Ishikawa (cell line): ENCODE results near the gene FMNL2.

ENCODE experiments used
- CEBPB ChIP-seq: IDR thresholded peaks from 2 replicates; pipeline ENCODE4 v1.6.1; 2012
- CREB1 ChIP-seq: IDR thresholded peaks from 2 replicates; pipeline ENCODE4 v1.6.1; 2012; ENCODE audit warnings: low read depth
- EGR1 ChIP-seq: IDR thresholded peaks from 2 replicates; pipeline ENCODE4 v1.6.1; 2012
- EP300 ChIP-seq: IDR thresholded peaks from 2 replicates; pipeline ENCODE4 v1.6.1; 2012; ENCODE audit warnings: borderline replicate concordance
- FOXM1 ChIP-seq: IDR thresholded peaks from 2 replicates; pipeline ENCODE4 v1.6.1; 2012; ENCODE audit warnings: low read depth, borderline replicate concordance
- NFIC ChIP-seq: IDR thresholded peaks from 2 replicates; pipeline ENCODE4 v1.6.1; 2012
- RAD21 ChIP-seq: IDR thresholded peaks from 2 replicates; pipeline ENCODE4 v1.6.1; 2012; ENCODE audit warnings: low read depth
- TAF1 ChIP-seq: IDR thresholded peaks from 2 replicates; pipeline ENCODE4 v1.6.1; 2012; ENCODE audit warnings: low read depth, mild to moderate bottlenecking
- TCF12 ChIP-seq: IDR thresholded peaks from 2 replicates; pipeline ENCODE4 v1.6.1; 2012; ENCODE audit warnings: low read depth
- TEAD4 ChIP-seq: IDR thresholded peaks from 2 replicates; pipeline ENCODE4 v1.6.1; 2012
- YY1 ChIP-seq: IDR thresholded peaks from 2 replicates; pipeline ENCODE4 v1.6.1; 2012; ENCODE audit warnings: low read depth
- ZBTB7A ChIP-seq: IDR thresholded peaks from 2 replicates; pipeline ENCODE4 v1.6.1; 2012; ENCODE audit warnings: low read depth
- TF ChIP-seq, protein P1 (sequence below): IDR thresholded peaks from 2 replicates; pipeline ENCODE4 v1.6.1; 2012
- TF ChIP-seq, protein P2 (sequence below): IDR thresholded peaks from 2 replicates; pipeline ENCODE4 v1.6.1; 2012; ENCODE audit warnings: low read depth, mild to moderate bottlenecking
- TF ChIP-seq, protein P3 (sequence below): IDR thresholded peaks from 2 replicates; pipeline ENCODE4 v1.6.1; 2012

Gene FMNL2

DNA sequence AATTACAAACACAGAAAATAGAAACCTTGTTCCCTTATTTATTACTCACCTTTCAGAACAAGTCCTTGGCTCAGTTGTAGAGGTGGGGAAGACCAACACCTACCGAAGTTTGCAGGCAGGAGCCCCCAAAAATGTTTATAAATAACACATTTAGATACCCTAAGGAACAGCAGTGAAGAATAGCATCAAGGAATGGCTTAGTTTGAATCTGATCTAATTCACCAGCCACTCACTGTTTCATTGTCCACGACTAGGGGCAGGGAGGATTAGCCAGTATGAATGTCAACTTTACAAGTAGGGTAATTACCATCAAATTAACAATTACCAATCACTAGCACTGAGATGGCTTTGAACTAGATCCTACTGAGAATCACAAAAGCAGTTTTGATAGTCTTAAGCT is 316.9 kb downstream of the FMNL2 start:
- TF ChIP-seq EP300 (no peak), FOXM1 (no peak), NFIC (no peak), TCF12 (no peak), TAF1 (no peak), TEAD4 (no peak), CREB1 (no peak)
- TF ChIP-seq, protein P1, sequence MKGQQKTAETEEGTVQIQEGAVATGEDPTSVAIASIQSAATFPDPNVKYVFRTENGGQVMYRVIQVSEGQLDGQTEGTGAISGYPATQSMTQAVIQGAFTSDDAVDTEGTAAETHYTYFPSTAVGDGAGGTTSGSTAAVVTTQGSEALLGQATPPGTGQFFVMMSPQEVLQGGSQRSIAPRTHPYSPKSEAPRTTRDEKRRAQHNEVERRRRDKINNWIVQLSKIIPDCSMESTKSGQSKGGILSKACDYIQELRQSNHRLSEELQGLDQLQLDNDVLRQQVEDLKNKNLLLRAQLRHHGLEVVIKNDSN: no peak
- TF ChIP-seq, protein P2, sequence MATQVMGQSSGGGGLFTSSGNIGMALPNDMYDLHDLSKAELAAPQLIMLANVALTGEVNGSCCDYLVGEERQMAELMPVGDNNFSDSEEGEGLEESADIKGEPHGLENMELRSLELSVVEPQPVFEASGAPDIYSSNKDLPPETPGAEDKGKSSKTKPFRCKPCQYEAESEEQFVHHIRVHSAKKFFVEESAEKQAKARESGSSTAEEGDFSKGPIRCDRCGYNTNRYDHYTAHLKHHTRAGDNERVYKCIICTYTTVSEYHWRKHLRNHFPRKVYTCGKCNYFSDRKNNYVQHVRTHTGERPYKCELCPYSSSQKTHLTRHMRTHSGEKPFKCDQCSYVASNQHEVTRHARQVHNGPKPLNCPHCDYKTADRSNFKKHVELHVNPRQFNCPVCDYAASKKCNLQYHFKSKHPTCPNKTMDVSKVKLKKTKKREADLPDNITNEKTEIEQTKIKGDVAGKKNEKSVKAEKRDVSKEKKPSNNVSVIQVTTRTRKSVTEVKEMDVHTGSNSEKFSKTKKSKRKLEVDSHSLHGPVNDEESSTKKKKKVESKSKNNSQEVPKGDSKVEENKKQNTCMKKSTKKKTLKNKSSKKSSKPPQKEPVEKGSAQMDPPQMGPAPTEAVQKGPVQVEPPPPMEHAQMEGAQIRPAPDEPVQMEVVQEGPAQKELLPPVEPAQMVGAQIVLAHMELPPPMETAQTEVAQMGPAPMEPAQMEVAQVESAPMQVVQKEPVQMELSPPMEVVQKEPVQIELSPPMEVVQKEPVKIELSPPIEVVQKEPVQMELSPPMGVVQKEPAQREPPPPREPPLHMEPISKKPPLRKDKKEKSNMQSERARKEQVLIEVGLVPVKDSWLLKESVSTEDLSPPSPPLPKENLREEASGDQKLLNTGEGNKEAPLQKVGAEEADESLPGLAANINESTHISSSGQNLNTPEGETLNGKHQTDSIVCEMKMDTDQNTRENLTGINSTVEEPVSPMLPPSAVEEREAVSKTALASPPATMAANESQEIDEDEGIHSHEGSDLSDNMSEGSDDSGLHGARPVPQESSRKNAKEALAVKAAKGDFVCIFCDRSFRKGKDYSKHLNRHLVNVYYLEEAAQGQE: no peak

DNA sequence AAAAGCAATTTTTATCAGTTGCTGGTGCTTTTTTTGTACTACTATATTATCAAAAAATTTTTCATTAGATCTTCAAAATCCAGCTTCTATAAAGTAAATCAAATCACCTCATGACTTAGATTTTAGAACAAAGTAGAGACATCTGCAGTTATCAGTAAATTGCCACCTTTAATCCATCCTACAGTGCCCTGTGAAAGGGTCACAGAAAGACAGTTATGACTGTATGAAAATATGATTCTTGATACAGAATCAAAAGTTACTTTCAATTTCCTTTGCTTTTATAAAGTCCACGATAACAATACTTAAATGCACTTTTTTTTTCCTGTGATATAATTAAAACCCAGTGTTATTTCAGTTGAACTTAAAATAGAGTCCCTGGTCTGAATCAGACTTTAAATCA is 320.9 kb downstream of the FMNL2 start:
- TF ChIP-seq EP300 (no peak), EGR1 (no peak), CEBPB (no peak), TCF12 (no peak), TAF1 (no peak), ZBTB7A (no peak)
- TF ChIP-seq, protein P1: no peak

DNA sequence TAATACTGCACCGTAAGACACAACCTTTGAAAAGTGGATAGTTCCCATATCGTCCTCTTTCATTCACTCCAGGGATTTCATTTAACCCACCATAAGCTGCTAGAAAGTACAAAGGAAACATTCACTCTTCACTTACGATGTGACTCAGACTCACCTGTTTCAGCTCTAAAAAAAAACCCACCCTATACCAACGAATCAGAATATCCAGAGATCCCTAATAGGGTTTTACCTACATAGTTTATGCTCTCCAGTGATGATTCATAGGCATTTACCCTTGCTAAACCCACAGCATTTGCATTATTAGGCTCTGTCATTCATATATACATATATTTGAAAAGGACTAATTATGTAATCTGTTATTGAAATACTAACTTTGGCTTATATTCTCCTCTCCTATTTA is 322.1 kb downstream of the FMNL2 start:
- TF ChIP-seq FOXM1: no peak
- TF ChIP-seq ZBTB7A: no peak
- TF ChIP-seq TCF12: no peak
- TF ChIP-seq, protein P3, sequence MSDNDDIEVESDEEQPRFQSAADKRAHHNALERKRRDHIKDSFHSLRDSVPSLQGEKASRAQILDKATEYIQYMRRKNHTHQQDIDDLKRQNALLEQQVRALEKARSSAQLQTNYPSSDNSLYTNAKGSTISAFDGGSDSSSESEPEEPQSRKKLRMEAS: no peak
- no peak for TF ChIP-seq CREB1
- TF ChIP-seq TAF1: no peak
- TF ChIP-seq RAD21: no peak
- TF ChIP-seq YY1: no peak
- no peak for TF ChIP-seq TEAD4

DNA sequence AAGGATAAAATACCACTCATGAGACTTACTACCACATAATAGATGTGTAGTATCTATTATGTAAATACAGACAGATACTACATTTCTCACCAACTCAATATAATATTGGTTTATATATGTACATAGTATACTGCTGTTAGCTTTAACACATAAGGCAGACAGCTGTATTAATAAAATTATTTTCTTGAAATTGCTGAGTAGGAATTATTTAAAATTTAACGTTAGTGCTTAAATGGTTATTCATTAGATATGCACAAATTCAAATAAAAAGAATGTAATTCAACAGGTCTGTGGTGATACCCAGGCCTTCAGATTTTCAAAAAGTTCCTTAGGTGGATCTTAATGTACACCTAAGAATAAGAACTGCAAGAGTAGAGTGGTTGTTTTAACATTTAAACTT is 323.2 kb downstream of the FMNL2 start:
- TF ChIP-seq EGR1 (no peak), RAD21 (no peak), ZBTB7A (no peak), CEBPB (no peak), TAF1 (no peak), TEAD4 (no peak), NFIC (no peak)
- TF ChIP-seq, protein P3: no peak
- TF ChIP-seq, protein P2: no peak

DNA sequence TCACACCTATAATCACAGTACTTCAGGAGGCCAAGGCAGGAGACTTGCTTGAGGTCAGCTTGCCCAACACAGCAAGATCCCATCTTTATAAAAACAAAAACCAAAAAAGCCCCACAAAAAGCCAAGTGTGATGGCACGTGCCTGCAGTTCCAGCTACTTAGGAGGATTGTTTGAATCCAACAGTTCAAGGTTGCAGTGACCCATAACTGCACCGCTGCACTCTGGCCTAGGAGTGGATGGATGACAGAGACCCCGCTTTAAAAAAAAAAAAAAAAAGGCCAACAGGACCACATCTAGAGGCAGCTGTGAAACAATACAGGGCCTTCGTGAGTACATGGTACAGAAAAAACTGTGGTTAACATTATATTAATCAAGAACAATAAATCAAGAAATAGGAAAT is 326.1 kb downstream of the FMNL2 start:
- TF ChIP-seq TEAD4 (no peak), TCF12 (no peak), CREB1 (no peak), RAD21 (no peak), EP300 (no peak), EGR1 (no peak), YY1 (no peak), ZBTB7A (no peak), FOXM1 (no peak), NFIC (no peak), CEBPB (no peak)
- TF ChIP-seq, protein P2: no peak
- TF ChIP-seq, protein P3: no peak
